GM18517 (cell line): ENCODE results near the gene CHST12.
A peak's percentile ranks its signal among the peaks of the same experiment; 100 is the strongest.

Experiments
- ATAC-seq: cut with Tn5 transposase; IDR thresholded peaks from one replicate; pipeline ENCODE4 v1.9.1; 2021; ENCODE audit warnings: mild to moderate bottlenecking, moderate library complexity; ENCODE audit not compliant: unreplicated experiment

CHST12 gene

GRCh38 chr7:2433713-2434550, 30.5 kb downstream of the CHST12 start:
- no peak for ATAC-seq

GRCh38 chr7:2435146-2435545, 31.7 kb downstream of the CHST12 start:
- ATAC-seq: no peak

- ATAC-seq: no peak
Measured at GRCh38 chr7:2436341-2437104, 33.1 kb downstream of the CHST12 start.

GRCh38 chr7:2437136-2437535, 33.7 kb downstream of the CHST12 start:
- ATAC-seq: no peak

- ATAC-seq: no peak
Measured at GRCh38 chr7:2437537-2438148, 34.2 kb downstream of the CHST12 start.

GRCh38 chr7:2438186-2438585, 34.8 kb downstream of the CHST12 start:
- no peak for ATAC-seq

GRCh38 chr7:2438775-2439174, 35.4 kb downstream of the CHST12 start:
- ATAC-seq: no peak

- no peak for ATAC-seq
Measured at GRCh38 chr7:2440608-2441245, 37.3 kb downstream of the CHST12 start.

GRCh38 chr7:2441430-2442058, 38.1 kb downstream of the CHST12 start:
- no peak for ATAC-seq

- ATAC-seq: no peak
Measured at GRCh38 chr7:2443491-2443890, 40.1 kb downstream of the CHST12 start.

- no peak for ATAC-seq
Measured at GRCh38 chr7:2444476-2444875, 41.1 kb downstream of the CHST12 start.

- no peak for ATAC-seq
Measured at GRCh38 chr7:2445047-2445446, 41.6 kb downstream of the CHST12 start.

- ATAC-seq: no peak
Measured at GRCh38 chr7:2445898-2446555, 42.6 kb downstream of the CHST12 start.

- no peak for ATAC-seq
Measured at GRCh38 chr7:2446676-2447075, 43.3 kb downstream of the CHST12 start.

GRCh38 chr7:2450198-2451107, 47.0 kb downstream of the CHST12 start:
- no peak for ATAC-seq

- ATAC-seq: peak; percentile 63
Measured at GRCh38 chr7:2451171-2452073, 48.0 kb downstream of the CHST12 start.

GRCh38 chr7:2452074-2452507, 48.7 kb downstream of the CHST12 start:
- ATAC-seq: no peak

GRCh38 chr7:2452643-2453270, 49.3 kb downstream of the CHST12 start:
- ATAC-seq: no peak
